Measurements from ENCODE around the gene HOXB4. TPM values are rescaled to one million over a fixed set of nuclear protein-coding genes. Genes with fewer than 3 reads are reported as not detected.
A peak's percentile ranks its signal among the peaks of the same experiment; 100 is the strongest.

Gene HOXB4
- total and polyA plus RNA-seq, 10 of the 15 experiments (the other 5 are each of a cell fraction or from before 2014, with no cell fraction given), result 0.35 to 5.8 (median 3.0) TPM

DNA sequence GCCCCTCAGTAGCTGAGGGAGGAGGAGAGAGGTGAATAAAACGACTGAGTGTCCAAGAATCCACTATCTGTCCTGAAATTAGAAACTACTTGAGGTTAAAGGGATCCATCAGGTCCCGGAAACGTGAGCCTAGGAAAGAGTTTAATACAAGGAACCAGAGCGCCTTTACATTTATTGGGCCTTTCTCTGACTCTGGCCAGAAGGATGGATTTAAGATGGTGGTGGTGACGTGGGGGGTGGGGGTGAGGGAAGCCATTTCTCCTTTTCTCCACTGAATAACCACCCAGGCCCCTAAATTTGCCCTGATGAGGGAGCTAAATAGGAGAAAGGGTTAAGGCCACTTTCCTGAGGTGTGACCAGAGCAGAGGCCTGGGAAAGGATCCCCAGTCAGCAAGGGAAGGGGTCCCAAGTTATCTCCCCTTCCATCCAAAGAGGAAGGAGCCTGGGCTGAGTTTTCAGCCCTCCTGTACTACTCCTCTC, 49.0 kb upstream of the HOXB4 start:
- Histone ChIP-seq H3K27me3 (replicated peaks in 1 of 2; ENCODE audit: control insufficient read depth in 2 of 2, insufficient read depth in 2 of 2, low read length in 1 of 2) (peaks cover 33 to 34% of the 10 kb centered on the region in 2 experiments), H3K36me3 (ENCODE audit: control insufficient read depth in 2 of 2, insufficient read depth in 2 of 2, low read length in 1 of 2) (no peaks in the 10 kb centered on the region; a peak in 1 of 4 replicates), H2AFZ (ENCODE audit: control insufficient read depth, low read depth, low read length) (no peak overlapping the region), H4K20me1 (ENCODE audit: control insufficient read depth, insufficient read depth) (no peaks in the 10 kb centered on the region), H3K9me3 (replicated peaks; ENCODE audit: control insufficient read depth, insufficient read depth, low read length) (no peaks in the 10 kb centered on the region), H3K79me2 (ENCODE audit: control insufficient read depth, insufficient read depth, low read length) (no peaks in the 10 kb centered on the region), H3K4me2 (ENCODE audit: control insufficient read depth, insufficient read depth) (no peak overlapping the region), H3K9ac (ENCODE audit: control insufficient read depth, insufficient read depth, low read length) (no peak overlapping the region), H3K27ac (ENCODE audit: control insufficient read depth, insufficient read depth) (no peak overlapping the region), H3K4me3 (no peak overlapping the region), H3K4me1 (ENCODE audit: control insufficient read depth, insufficient read depth, low read length) (peaks cover 7% of the 10 kb centered on the region)
- intact Hi-C loops (cut with micrococcal nuclease; ENCODE audit: unreplicated experiment) (no loop called here), in situ Hi-C loops (cut with MboI) (loop anchor here (10.0 kb wide), 1 partner anchor 782 kb away; the partner anchor contains the start of gene SCRN2)
- ChIA-PET SMC1A (ENCODE audit: uncharacterized antibody, unreplicated experiment) (interaction anchor here (1.4 kb wide), 1 partner anchor 9 kb away, joined by 3 read pairs; no protein-coding TSS in a partner anchor), POLR2A (no interaction called here), RAD21 (ENCODE audit: unreplicated experiment) (interaction anchor here (1.0 kb wide), 1 partner anchor 21 kb away, joined by 3 read pairs; no protein-coding TSS in a partner anchor), CTCF (interaction anchor here (1.1 to 2.4 kb wide), 2 partner anchors 8 to 10 kb away, joined by 3 to 16 read pairs; no protein-coding TSS in a partner anchor)
- no peak for FAIRE-seq
- DNase-seq (ENCODE audit: low read depth, low spot score), result no peak
- 60% methylated on average over 5 of the region's 5 CpGs for WGBS (ENCODE audit: insufficient coverage, insufficient replicate concordance, low lambda C conversion rate, missing lambda C conversion rate)
- BruUV-seq (replicated peaks), result no TSS peak
- TF ChIP-seq HDAC6 (IDR thresholded peaks at IDR 0.05; ENCODE audit: unreplicated experiment) (no peak), SMAD5 (IDR thresholded peaks at IDR 0.05; ENCODE audit: low read depth) (no peak)
- no peak for ATAC-seq

DNA sequence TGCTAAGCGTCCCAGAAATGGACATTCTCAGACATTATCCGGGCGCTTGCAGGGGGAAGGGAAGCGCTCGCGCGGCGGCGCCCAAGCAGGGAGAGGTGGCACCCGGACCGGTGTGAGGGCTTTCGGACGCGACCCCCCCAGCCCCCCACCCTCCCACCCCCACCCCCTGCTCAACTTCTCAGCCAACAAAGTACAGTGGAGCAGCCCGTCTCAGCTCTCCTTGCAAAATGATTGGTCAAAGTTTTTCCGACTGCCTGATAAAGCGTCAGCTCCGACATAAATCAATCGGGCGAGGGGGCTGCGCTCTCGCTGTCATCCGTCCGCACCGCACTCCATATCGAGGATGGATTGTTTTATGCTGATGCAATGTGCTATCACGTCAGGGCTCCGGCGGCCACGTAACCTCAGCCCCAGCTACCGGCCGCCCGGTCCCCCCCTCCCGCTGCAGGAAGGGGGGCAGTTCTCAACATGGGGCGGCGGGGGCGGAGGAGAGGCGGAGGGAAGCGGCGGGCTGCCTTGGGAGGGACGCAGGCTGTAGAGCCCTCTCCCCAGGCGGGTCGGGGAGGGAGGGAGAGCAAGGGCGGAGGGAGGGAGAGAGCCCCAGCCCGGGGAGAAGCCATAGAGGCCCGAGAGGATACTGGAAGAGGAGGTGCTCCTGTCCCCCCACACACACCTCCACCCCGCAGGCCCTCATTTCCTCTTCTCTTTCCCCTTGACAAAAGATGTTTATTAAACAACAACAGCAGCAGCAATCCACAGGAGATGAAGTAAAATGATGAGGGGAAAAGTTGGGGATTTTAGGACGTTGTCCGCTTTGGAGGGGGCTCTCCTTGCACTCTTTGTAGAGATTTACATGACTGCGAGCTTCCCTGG, 48.3 kb upstream of the HOXB4 start, which contains the start of gene HOXB9:
TSS of gene HOXB9 (minus strand) at position 114 of the 873 bp plus-strand sequence. CDS start at position 25, 89 bp downstream.
- H3K27me3 ChIP-seq (replicated peaks in 1 of 2; ENCODE audit: control insufficient read depth in 2 of 2, insufficient read depth in 2 of 2, low read length in 1 of 2), result peaks cover 34 to 35% of the 10 kb centered on the region in 2 experiments
- H3K27ac ChIP-seq (ENCODE audit: control insufficient read depth, insufficient read depth), result no peak within 1 kb of the TSS
- in situ Hi-C loops (cut with MboI), result loop anchor here (10.0 kb wide), 1 partner anchor 782 kb away; the partner anchor contains the start of gene SCRN2
- no peaks in the 10 kb centered on the region for H3K9me3 ChIP-seq (replicated peaks; ENCODE audit: control insufficient read depth, insufficient read depth, low read length)
- H3K9ac ChIP-seq (ENCODE audit: control insufficient read depth, insufficient read depth, low read length), result no peak within 1 kb of the TSS
- 17% methylated on average over 40 of the region's 50 CpGs for WGBS (ENCODE audit: insufficient coverage, insufficient replicate concordance, low lambda C conversion rate, missing lambda C conversion rate)
- DNase-seq (ENCODE audit: low read depth, low spot score) (no peak), ATAC-seq (peak; percentile 31), FAIRE-seq (no peak)
- SMC1A ChIA-PET (ENCODE audit: uncharacterized antibody, unreplicated experiment), result interaction anchor here (1.4 kb wide), 1 partner anchor 9 kb away, joined by 3 read pairs; no protein-coding TSS in a partner anchor
- peaks cover under 1% of the 10 kb centered on the region; the same call in 1 of the 2 replicates for H3K4me1 ChIP-seq (ENCODE audit: control insufficient read depth, insufficient read depth, low read length)
- H3K4me3 ChIP-seq, result peak within 1 kb of the TSS; percentile 65
- no TSS peak for BruUV-seq (replicated peaks)
- CTCF ChIA-PET, result interaction anchor here (1.1 to 2.4 kb wide), 3 partner anchors 8 to 364 kb away, joined by 3 to 16 read pairs (median 3); no protein-coding TSS in a partner anchor
- POLR2A ChIA-PET, result no interaction called here
- H2AFZ ChIP-seq (ENCODE audit: control insufficient read depth, low read depth, low read length), result no peak within 1 kb of the TSS
- intact Hi-C loops (cut with micrococcal nuclease; ENCODE audit: unreplicated experiment), result no loop called here
- H3K4me2 ChIP-seq (ENCODE audit: control insufficient read depth, insufficient read depth), result peak within 1 kb of the TSS; percentile 79
- H4K20me1 ChIP-seq (ENCODE audit: control insufficient read depth, insufficient read depth), result no peaks in the 10 kb centered on the region
- peak in 1 of 2 experiments; percentile 53; a peak in 1 of 3 replicates for TF ChIP-seq EGR1 (IDR thresholded peaks at IDR 0.05; ENCODE audit: borderline replicate concordance in 1 of 2, low read depth in 2 of 2, low read length in 2 of 2)
- TF ChIP-seq SUZ12 (IDR thresholded peaks at IDR 0.05; ENCODE audit: unreplicated experiment), result peak; percentile 88
- TF ChIP-seq, protein P1, sequence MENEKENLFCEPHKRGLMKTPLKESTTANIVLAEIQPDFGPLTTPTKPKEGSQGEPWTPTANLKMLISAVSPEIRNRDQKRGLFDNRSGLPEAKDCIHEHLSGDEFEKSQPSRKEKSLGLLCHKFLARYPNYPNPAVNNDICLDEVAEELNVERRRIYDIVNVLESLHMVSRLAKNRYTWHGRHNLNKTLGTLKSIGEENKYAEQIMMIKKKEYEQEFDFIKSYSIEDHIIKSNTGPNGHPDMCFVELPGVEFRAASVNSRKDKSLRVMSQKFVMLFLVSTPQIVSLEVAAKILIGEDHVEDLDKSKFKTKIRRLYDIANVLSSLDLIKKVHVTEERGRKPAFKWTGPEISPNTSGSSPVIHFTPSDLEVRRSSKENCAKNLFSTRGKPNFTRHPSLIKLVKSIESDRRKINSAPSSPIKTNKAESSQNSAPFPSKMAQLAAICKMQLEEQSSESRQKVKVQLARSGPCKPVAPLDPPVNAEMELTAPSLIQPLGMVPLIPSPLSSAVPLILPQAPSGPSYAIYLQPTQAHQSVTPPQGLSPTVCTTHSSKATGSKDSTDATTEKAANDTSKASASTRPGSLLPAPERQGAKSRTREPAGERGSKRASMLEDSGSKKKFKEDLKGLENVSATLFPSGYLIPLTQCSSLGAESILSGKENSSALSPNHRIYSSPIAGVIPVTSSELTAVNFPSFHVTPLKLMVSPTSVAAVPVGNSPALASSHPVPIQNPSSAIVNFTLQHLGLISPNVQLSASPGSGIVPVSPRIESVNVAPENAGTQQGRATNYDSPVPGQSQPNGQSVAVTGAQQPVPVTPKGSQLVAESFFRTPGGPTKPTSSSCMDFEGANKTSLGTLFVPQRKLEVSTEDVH (IDR thresholded peaks at IDR 0.05; ENCODE audit: low read depth, partially characterized antibody), result no peak
- no peak for TF ChIP-seq RBBP5 (conservative IDR thresholded peaks at IDR 0.05)
- RAD21 ChIA-PET (ENCODE audit: unreplicated experiment), result interaction anchor here (0.8 to 1.4 kb wide), 4 partner anchors 10 to 601 kb away, joined by 3 to 4 read pairs (median 3); no protein-coding TSS in a partner anchor
- H3K79me2 ChIP-seq (ENCODE audit: control insufficient read depth, insufficient read depth, low read length), result no peaks in the 10 kb centered on the region
- no peaks in the 10 kb centered on the region; a peak in 1 of 4 replicates for H3K36me3 ChIP-seq (ENCODE audit: control insufficient read depth in 2 of 2, insufficient read depth in 2 of 2, low read length in 1 of 2)

All from GM12878 (cell line).